ENCODE measurements around the gene MR1.

MR1 gene

DNA sequence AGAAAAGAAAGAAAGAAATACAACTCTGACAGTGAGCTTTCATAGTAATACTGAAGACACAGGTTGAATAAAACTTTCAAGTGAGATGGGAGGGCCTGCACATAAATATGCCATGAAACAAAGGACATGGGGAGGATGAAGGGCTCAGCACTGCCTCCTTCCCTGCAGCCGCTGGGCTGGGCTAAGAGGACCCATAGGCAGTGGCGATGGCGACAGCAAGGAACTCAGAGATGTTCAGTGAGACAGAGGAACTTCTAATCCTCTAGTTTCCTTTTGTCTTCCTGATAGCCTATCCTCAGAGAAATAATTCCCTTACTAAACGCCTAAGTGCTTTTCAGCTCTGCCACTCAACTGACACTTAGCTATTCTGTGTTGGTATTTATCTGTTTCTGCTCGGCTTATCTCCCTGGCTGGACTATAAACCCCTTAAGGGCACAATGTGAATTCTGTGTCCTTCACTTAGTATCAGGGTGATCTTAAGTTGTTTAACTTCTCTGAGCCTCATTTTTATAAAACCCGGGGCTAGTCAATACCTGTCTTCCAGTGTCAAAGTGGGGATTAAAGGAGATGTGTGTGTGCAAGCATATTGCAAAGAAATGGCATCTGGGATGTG is 30.3 kb downstream of the MR1 start:
- H3K36me3 Mint-ChIP-seq, result peaks cover 11% of the 10 kb centered on the region
- DNase-seq (ENCODE audit: low spot score in 2 of 2) (no peak), ATAC-seq (ENCODE audit: low read depth) (no peak)
- H3K4me3 Mint-ChIP-seq, result no peak overlapping the region
- peaks cover 6% of the 10 kb centered on the region for H3K9me3 Mint-ChIP-seq
- H3K27ac Mint-ChIP-seq, result no peak overlapping the region
- peaks cover 21% of the 10 kb centered on the region for H3K4me1 Mint-ChIP-seq
- no peaks in the 10 kb centered on the region for H3K27me3 Mint-ChIP-seq

GRCh38 chr1:181064702-181065101 is 30.9 kb downstream of the MR1 start:
- peaks cover 5% of the 10 kb centered on the region for H3K36me3 Mint-ChIP-seq
- ATAC-seq (ENCODE audit: low read depth), result no peak
- H3K27me3 Mint-ChIP-seq, result no peaks in the 10 kb centered on the region
- peaks cover 21% of the 10 kb centered on the region for H3K4me1 Mint-ChIP-seq
- no peak overlapping the region for H3K4me3 Mint-ChIP-seq
- DNase-seq (ENCODE audit: low spot score in 2 of 2), result no peak
- peaks cover 2% of the 10 kb centered on the region for H3K9me3 Mint-ChIP-seq
- H3K27ac Mint-ChIP-seq, result no peak overlapping the region

DNA sequence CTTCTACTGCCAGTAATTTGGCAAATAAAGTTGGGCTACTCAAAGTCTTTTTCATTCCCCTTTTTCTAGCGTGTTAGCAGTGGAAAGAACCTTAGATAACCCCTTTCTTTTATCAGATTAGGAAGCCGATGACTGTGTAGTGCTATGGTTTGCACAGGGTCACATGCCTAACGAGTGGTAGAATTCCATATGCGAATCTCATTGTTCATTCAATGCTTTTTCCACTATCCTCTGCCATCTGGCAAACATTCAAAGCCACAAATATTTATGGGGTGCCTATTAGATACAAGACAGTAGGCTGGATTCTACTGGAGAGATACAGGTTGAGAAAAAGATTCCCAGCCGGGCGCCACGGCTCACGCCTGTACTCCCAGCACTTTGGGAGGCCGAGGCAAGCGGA is 39.9 kb downstream of the MR1 start:
- H3K36me3 Mint-ChIP-seq, result peaks cover 3% of the 10 kb centered on the region
- H3K4me1 Mint-ChIP-seq, result peaks cover 3% of the 10 kb centered on the region
- H3K27ac Mint-ChIP-seq, result no peak overlapping the region
- ATAC-seq (ENCODE audit: low read depth), result no peak
- peaks cover 4% of the 10 kb centered on the region for H3K9me3 Mint-ChIP-seq
- DNase-seq (ENCODE audit: low spot score in 2 of 2), result no peak
- no peak overlapping the region for H3K4me3 Mint-ChIP-seq
- peaks cover 12% of the 10 kb centered on the region for H3K27me3 Mint-ChIP-seq

DNA sequence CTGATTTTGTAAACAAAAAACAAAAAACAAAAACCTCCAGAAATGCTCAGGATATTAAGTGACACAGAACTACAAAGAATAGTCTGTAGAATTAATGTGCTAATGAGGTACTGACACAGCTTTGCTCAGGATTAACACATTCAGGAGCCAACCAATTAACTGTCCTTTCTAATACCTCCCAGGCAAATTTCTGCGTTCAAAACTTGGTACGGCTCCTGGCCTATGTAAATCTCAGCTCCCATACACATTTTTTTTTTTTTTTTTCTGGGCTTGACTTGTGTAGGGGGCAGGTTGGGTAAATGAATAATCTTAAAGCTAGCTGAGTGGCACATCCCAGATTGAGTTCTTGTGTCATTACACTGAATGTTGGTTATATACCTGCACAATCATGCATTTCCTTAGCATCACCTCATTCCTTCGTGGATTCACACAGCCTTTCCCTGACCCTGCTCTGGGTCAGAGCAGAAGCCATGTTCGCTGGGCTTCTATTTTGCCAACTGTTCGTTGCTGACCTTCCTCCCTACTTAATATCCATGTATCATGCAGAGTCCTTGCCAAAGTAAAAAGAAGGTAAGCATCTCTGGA is 42.1 kb downstream of the MR1 start:
- Mint-ChIP-seq H3K27me3 (peaks cover 15% of the 10 kb centered on the region), H3K4me1 (peaks cover 5% of the 10 kb centered on the region)
- DNase-seq (ENCODE audit: low spot score in 2 of 2), result no peak

DNA sequence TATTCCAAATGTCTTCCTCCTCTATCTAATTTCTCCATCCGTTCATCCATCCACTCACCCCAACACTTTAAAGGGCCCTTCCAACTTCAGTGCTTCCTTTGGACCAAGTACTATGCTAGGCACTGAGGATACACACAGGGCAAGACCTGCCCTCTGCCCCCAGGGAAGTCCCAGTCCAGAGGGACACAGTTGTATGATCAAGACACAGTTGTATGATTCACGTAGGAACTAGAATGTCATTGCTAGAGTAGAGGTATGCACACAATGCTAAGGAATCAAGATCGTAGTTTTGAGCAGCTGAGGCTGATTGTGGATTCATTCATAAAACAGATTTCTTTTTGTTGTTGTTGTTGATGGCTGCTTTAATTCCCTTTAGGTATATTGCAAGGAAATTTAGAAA is 43.1 kb downstream of the MR1 start:
- DNase-seq (ENCODE audit: low spot score in 2 of 2), result no peak
- Mint-ChIP-seq H3K27me3 (peaks cover 15% of the 10 kb centered on the region), H3K4me1 (peaks cover 5% of the 10 kb centered on the region), H3K4me3 (no peak overlapping the region), H3K36me3 (peaks cover 2% of the 10 kb centered on the region), H3K9me3 (peaks cover 2% of the 10 kb centered on the region), H3K27ac (no peak overlapping the region)
- ATAC-seq (ENCODE audit: low read depth), result no peak

More for the DNA sequence above, 42.1 kb downstream of the MR1 start:
- Mint-ChIP-seq H3K36me3 (peaks cover 2% of the 10 kb centered on the region), H3K4me3 (no peak overlapping the region), H3K27ac (no peak overlapping the region), H3K9me3 (peaks cover 2% of the 10 kb centered on the region)
- no peak for ATAC-seq (ENCODE audit: low read depth)

GRCh38 chr1:181077576-181078242 is 43.9 kb downstream of the MR1 start:
- Mint-ChIP-seq H3K4me3 (no peak overlapping the region), H3K27ac (no peak overlapping the region), H3K27me3 (peaks cover 15% of the 10 kb centered on the region), H3K9me3 (peaks cover 2% of the 10 kb centered on the region), H3K4me1 (peaks cover 5% of the 10 kb centered on the region), H3K36me3 (peaks cover 2% of the 10 kb centered on the region)
- DNase-seq (ENCODE audit: low spot score in 2 of 2), result no peak
- no peak for ATAC-seq (ENCODE audit: low read depth)

- Mint-ChIP-seq H3K27ac (no peak overlapping the region), H3K36me3 (peaks cover 2% of the 10 kb centered on the region), H3K9me3 (peaks cover 2% of the 10 kb centered on the region), H3K4me1 (peaks cover 9% of the 10 kb centered on the region), H3K27me3 (peaks cover 15% of the 10 kb centered on the region), H3K4me3 (no peak overlapping the region)
- DNase-seq (ENCODE audit: low spot score in 2 of 2), result no peak
- no peak for ATAC-seq (ENCODE audit: low read depth)
Measured at GRCh38 chr1:181079382-181079781, 45.6 kb downstream of the MR1 start.

DNA sequence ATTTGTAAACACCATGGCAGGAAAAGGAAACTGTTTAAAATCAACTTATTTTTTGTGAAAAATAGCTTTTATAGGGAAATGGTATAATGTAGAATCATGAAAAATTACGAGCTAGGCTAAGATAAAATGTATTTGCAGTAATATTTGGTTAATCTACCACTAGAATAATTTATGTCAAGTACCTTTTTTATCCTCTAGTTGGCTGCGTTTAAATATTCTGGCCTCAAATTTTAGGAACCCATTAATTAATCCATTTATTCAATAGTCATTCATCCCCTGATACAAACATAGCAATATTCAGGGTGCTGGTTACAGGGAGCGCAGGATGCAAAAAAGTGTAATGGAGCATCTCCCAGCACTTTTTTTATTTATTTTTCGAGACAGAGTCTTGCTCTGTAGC is 46.1 kb downstream of the MR1 start:
- Mint-ChIP-seq H3K27ac (no peak overlapping the region), H3K36me3 (no peaks in the 10 kb centered on the region)
- no peak for DNase-seq (ENCODE audit: low spot score in 2 of 2)

GRCh38 chr1:181080556-181080955 is 46.8 kb downstream of the MR1 start:
- no peak for ATAC-seq (ENCODE audit: low read depth)

More for the DNA sequence above, 46.1 kb downstream of the MR1 start:
- ATAC-seq (ENCODE audit: low read depth), result no peak
- Mint-ChIP-seq H3K4me3 (no peak overlapping the region), H3K4me1 (peaks cover 12% of the 10 kb centered on the region), H3K9me3 (no peaks in the 10 kb centered on the region), H3K27me3 (peaks cover 15% of the 10 kb centered on the region)

GRCh38 chr1:181081395-181081794 is 47.6 kb downstream of the MR1 start:
- Mint-ChIP-seq H3K9me3 (no peaks in the 10 kb centered on the region), H3K36me3 (no peaks in the 10 kb centered on the region), H3K4me3 (no peak overlapping the region), H3K4me1 (peaks cover 15% of the 10 kb centered on the region), H3K27me3 (peaks cover 15% of the 10 kb centered on the region), H3K27ac (no peak overlapping the region)
- no peak for DNase-seq (ENCODE audit: low spot score in 2 of 2)
- ATAC-seq (ENCODE audit: low read depth), result no peak

More at GRCh38 chr1:181080556-181080955, 46.8 kb downstream of the MR1 start:
- Mint-ChIP-seq H3K9me3 (no peaks in the 10 kb centered on the region), H3K27me3 (peaks cover 15% of the 10 kb centered on the region), H3K4me3 (no peak overlapping the region), H3K36me3 (no peaks in the 10 kb centered on the region), H3K4me1 (peaks cover 12% of the 10 kb centered on the region), H3K27ac (no peak overlapping the region)
- no peak for DNase-seq (ENCODE audit: low spot score in 2 of 2)

- peaks cover 20% of the 10 kb centered on the region for H3K4me1 Mint-ChIP-seq
- no peak overlapping the region for H3K4me3 Mint-ChIP-seq
- DNase-seq (ENCODE audit: low spot score in 2 of 2) (peak; percentile 44 to 62), ATAC-seq (ENCODE audit: low read depth) (peak; percentile 60)
- peaks cover 2% of the 10 kb centered on the region for H3K36me3 Mint-ChIP-seq
- H3K27me3 Mint-ChIP-seq, result peaks cover 6% of the 10 kb centered on the region
- H3K27ac Mint-ChIP-seq, result no peak overlapping the region
- H3K9me3 Mint-ChIP-seq, result no peaks in the 10 kb centered on the region
Measured at GRCh38 chr1:181083842-181084605, 50.2 kb downstream of the MR1 start.

DNA sequence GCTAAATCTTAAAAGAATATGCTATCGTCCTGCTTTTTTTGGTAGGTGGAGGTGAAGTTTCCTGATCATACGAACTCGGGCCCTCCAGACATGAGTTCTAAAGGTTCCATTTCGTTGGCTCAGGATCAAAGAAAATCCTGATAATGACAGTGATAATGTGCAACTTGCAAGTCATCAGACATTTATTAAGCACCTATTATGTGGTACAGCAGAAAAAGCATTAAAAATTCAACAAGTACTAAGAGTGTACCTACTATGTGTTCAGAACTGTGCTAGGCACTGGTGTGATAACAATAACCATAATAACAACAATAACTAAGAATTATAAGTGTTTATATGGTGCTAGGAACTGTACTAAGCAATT is 50.8 kb downstream of the MR1 start:
- Mint-ChIP-seq H3K27me3 (peaks cover 1% of the 10 kb centered on the region), H3K9me3 (no peaks in the 10 kb centered on the region), H3K4me1 (peaks cover 20% of the 10 kb centered on the region)

DNA sequence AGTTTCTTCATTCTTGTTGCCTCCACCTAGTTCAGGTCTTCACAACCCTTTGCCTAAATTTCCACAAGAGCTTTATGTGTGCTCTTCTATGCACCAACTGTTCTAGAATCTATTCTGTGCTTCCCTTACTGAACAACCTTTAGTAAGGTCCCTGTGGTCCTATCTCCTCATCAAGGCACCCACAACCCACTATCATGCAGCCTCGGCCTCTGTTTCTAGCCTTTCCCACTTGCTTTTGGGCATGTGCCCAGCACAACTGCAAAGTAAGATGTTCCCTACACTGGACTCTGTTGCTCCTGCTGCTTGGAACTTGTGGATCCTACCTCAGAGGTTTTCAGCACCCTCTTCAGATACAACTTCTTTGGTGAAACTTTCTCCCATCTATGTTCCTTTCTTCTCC is 52.3 kb downstream of the MR1 start:
- no peak for DNase-seq (ENCODE audit: low spot score in 2 of 2)
- H3K4me1 Mint-ChIP-seq, result peaks cover 18% of the 10 kb centered on the region
- no peaks in the 10 kb centered on the region for H3K9me3 Mint-ChIP-seq
- no peak overlapping the region for H3K27ac Mint-ChIP-seq
- H3K27me3 Mint-ChIP-seq, result no peaks in the 10 kb centered on the region
- no peak overlapping the region for H3K4me3 Mint-ChIP-seq
- no peak for ATAC-seq (ENCODE audit: low read depth)
- H3K36me3 Mint-ChIP-seq, result peaks cover 8% of the 10 kb centered on the region

More for the DNA sequence above, 50.8 kb downstream of the MR1 start:
- Mint-ChIP-seq H3K27ac (no peak overlapping the region), H3K36me3 (peaks cover 3% of the 10 kb centered on the region), H3K4me3 (no peak overlapping the region)
- ATAC-seq (ENCODE audit: low read depth), result no peak
- no peak for DNase-seq (ENCODE audit: low spot score in 2 of 2)

DNA sequence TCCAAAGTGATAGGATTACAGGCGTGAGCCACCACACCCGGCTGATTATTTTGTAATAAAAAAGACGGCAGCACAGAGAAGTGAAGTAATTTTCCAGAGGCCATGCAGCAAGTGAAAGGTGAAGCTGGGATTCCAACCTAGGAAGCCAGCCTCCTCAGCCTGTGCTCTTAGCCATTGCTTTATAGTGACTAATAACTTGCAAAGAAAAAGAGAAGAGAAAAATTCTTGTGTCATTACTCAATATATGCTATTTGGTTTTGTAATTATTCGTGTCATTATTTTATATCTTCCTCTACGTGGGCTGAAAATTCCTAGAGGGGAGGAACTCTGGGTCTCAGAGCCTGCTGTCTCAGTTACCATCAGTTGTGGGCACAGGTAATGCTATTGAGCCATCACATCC is 53.1 kb downstream of the MR1 start:
- ATAC-seq (ENCODE audit: low read depth), result no peak
- H3K36me3 Mint-ChIP-seq, result peaks cover 13% of the 10 kb centered on the region
- peaks cover 24% of the 10 kb centered on the region for H3K4me1 Mint-ChIP-seq
- no peaks in the 10 kb centered on the region for H3K9me3 Mint-ChIP-seq
- H3K27me3 Mint-ChIP-seq, result no peaks in the 10 kb centered on the region
- no peak for DNase-seq (ENCODE audit: low spot score in 2 of 2)
- H3K4me3 Mint-ChIP-seq, result peak overlapping the region; percentile 99
- peak overlapping the region; percentile 99 for H3K27ac Mint-ChIP-seq
